IMR-90 (cell line): ENCODE measurements around the gene USH2A.

ENCODE experiments used
- CHD1 ChIP-seq: IDR thresholded peaks from 2 replicates; pipeline ENCODE4 v1.6.1; 2012; ENCODE audit warnings: low read depth, low read length, improper control_type of control experiment
- CTCF ChIP-seq: conservative IDR thresholded peaks from 2 replicates; pipeline ENCODE4 v1.5.1; 2012; ENCODE audit warnings: mild to moderate bottlenecking, low read depth, low read length, improper control_type of control experiment
- ELK1 ChIP-seq: fragments of 150-350 bp; IDR thresholded peaks from 2 replicates; pipeline ENCODE4 v1.6.1; 2016; ENCODE audit warnings: low read depth, mild to moderate bottlenecking, low read length, moderate library complexity, borderline replicate concordance
- MAFK ChIP-seq: IDR thresholded peaks from 2 replicates; pipeline ENCODE4 v1.6.1; 2012; ENCODE audit warnings: low read depth, low read length, improper control_type of control experiment
- MAZ ChIP-seq: IDR thresholded peaks from 2 replicates; pipeline ENCODE4 v1.6.1; 2012; ENCODE audit warnings: low read depth, mild to moderate bottlenecking, low read length, improper control_type of control experiment, moderate library complexity, borderline replicate concordance
- MXI1 ChIP-seq: IDR thresholded peaks from 2 replicates; pipeline ENCODE4 v1.6.1; 2012; ENCODE audit warnings: low read depth, mild to moderate bottlenecking, low read length, moderate library complexity, borderline replicate concordance
- POLR2A ChIP-seq: IDR thresholded peaks from 2 replicates; pipeline ENCODE4 v1.6.1; 2012; ENCODE audit warnings: mild to moderate bottlenecking, low read depth, low read length
- RAD21 ChIP-seq: IDR thresholded peaks from 2 replicates; pipeline ENCODE4 v1.6.1; 2012; ENCODE audit warnings: low read length, improper control_type of control experiment
- RCOR1 ChIP-seq: IDR thresholded peaks from 2 replicates; pipeline ENCODE4 v1.6.1; 2012; ENCODE audit warnings: mild to moderate bottlenecking, low read length, improper control_type of control experiment; ENCODE audit not compliant: insufficient replicate concordance
- SMC3 ChIP-seq: fragments of 150-350 bp; IDR thresholded peaks from 2 replicates; pipeline ENCODE4 v1.6.1; 2016; ENCODE audit warnings: low read depth, mild to moderate bottlenecking, antibody characterized with exemption, low read length, moderate library complexity

- no peak for TF ChIP-seq CTCF
- no peak for TF ChIP-seq POLR2A
- no peak for TF ChIP-seq MAZ
- no peak for TF ChIP-seq RAD21
- TF ChIP-seq RCOR1 = no peak
- TF ChIP-seq MAFK = no peak
- TF ChIP-seq ELK1 = no peak
- TF ChIP-seq CHD1 = no peak
- TF ChIP-seq MXI1 = no peak
- no peak for TF ChIP-seq SMC3
Measured at GRCh38 chr1:216190438-216190837, 232.8 kb downstream of the USH2A start.
